HepG2 (cell line): ENCODE results near the gene RNF113A. TPM values are rescaled to one million over a fixed set of nuclear protein-coding genes. Genes with fewer than 3 reads are reported as not detected.

Experiments
- BHLHE40 ChIP-seq: IDR thresholded peaks from 2 replicates; pipeline ENCODE4 v1.6.1; 2011; ENCODE audit warnings: low read length, improper control_type of control experiment
- DDIT3 ChIP-seq: sonication (generic); formaldehyde crosslinking; IDR thresholded peaks from 2 replicates; pipeline ENCODE4 v1.4.0; 2020; ENCODE audit warnings: mild to moderate bottlenecking, missing genetic modification reagents
- EZH2 ChIP-seq: conservative IDR thresholded peaks from 2 replicates; pipeline ENCODE4 v1.6.1; 2012; ENCODE audit warnings: mild to moderate bottlenecking, low read depth, low read length, moderate library complexity
- HOMEZ ChIP-seq: IDR thresholded peaks from 2 replicates; pipeline ENCODE4 v1.6.1; 2016; ENCODE audit warnings: low read depth
- ISL2 ChIP-seq: sonication (generic); formaldehyde crosslinking; IDR thresholded peaks from 2 replicates; pipeline ENCODE4 v1.5.0; 2020; ENCODE audit warnings: missing genetic modification reagents
- NBN ChIP-seq: fragments of 450-650 bp; conservative IDR thresholded peaks from 2 replicates; pipeline ENCODE4 v1.6.1; 2017
- NFAT5 ChIP-seq: sonication (generic); formaldehyde crosslinking; IDR thresholded peaks from 2 replicates; pipeline ENCODE4 v1.4.0; 2020; ENCODE audit warnings: missing genetic modification reagents
- TEAD3 ChIP-seq: optimal IDR thresholded peaks from 2 replicates; pipeline ENCODE3; 2016; ENCODE audit warnings: borderline replicate concordance
- THAP9 ChIP-seq: sonication (generic); formaldehyde crosslinking; IDR thresholded peaks from 2 replicates; pipeline ENCODE4; 2020; ENCODE audit warnings: missing genetic modification reagents, mild to moderate bottlenecking, borderline replicate concordance
- ZBTB33 ChIP-seq: sonication (generic); formaldehyde crosslinking; IDR thresholded peaks from 2 replicates; pipeline ENCODE4 v1.4.0; 2020; ENCODE audit warnings: missing genetic modification reagents
- ZEB1 ChIP-seq: IDR thresholded peaks from 2 replicates; pipeline ENCODE4 v1.6.1; 2012; ENCODE audit warnings: mild to moderate bottlenecking, low read depth, inconsistent platforms; ENCODE audit not compliant: insufficient replicate concordance
- ZKSCAN8 ChIP-seq: IDR thresholded peaks from 2 replicates; pipeline ENCODE4 v1.6.1; 2016; ENCODE audit warnings: borderline replicate concordance, missing genetic modification reagents, missing compliant biosample characterization
- ZNF124 ChIP-seq: sonication (generic); formaldehyde crosslinking; IDR thresholded peaks from 2 replicates; pipeline ENCODE4 v1.4.0; 2020; ENCODE audit warnings: missing genetic modification reagents
- ZNF263 ChIP-seq: sonication (generic); formaldehyde crosslinking; IDR thresholded peaks from 2 replicates; pipeline ENCODE4 v1.4.0; 2020; ENCODE audit warnings: missing genetic modification reagents
- ZNF530 ChIP-seq: sonication (generic); formaldehyde crosslinking; IDR thresholded peaks from 2 replicates; pipeline ENCODE4 v1.5.0; 2020; ENCODE audit warnings: low read depth, mild to moderate bottlenecking, missing genetic modification reagents
- ZNF691 ChIP-seq: sonication (generic); formaldehyde crosslinking; IDR thresholded peaks from 2 replicates; pipeline ENCODE4 v1.4.0; 2020; ENCODE audit warnings: missing genetic modification reagents, low read depth, mild to moderate bottlenecking, borderline replicate concordance
- polyA plus RNA-seq, 8 experiments: library from polyadenylated mRNA; depleted of rRNA in 3 of 8; stranded (reverse) in 7 of 8; unstranded in 1 of 8; fragments of >200 nt; fragmentation: Illumina TruSeq in 4 of 8; extraction: Trizol in 4 of 8; gene quantifications; 2 replicates each; pipeline versions ENCODE4 v1.2.1 to v1.2.3, GENCODE V29; 2011 to 2016; ENCODE audit warnings: low read depth in 4 of 8, missing spikeins in 1 of 8, mixed read lengths in 1 of 8; ENCODE audit not compliant: insufficient read depth in 1 of 8
- total RNA-seq, 5 experiments: library from RNA; depleted of rRNA; stranded (reverse); fragments of >200 nt; fragmentation: Illumina TruSeq; extraction: Trizol; gene quantifications; 2 replicates each; pipeline ENCODE4 v1.2.3, GENCODE V29; 2016; ENCODE audit warnings: low read depth in 1 of 5

RNF113A gene
- total and polyA plus RNA-seq, 2 of the 13 experiments (the other 11 are each of a cell fraction or from before 2014, with no cell fraction given), result 14.0 to 15.4 TPM

GRCh38 chrX:119871599-119872395 is at the start of gene RNF113A, which contains the start of gene NDUFA1 (continued):
- TF ChIP-seq ZNF691, result no peak
- TF ChIP-seq NFAT5 (CRISPR knock-in tag), result no peak
- no peak for TF ChIP-seq EZH2
- peak; percentile 47; the same call in 1 of the 2 replicates for TF ChIP-seq ISL2
- no peak for TF ChIP-seq ZEB1
- TF ChIP-seq THAP9 (CRISPR knock-in tag), result peak; percentile 99
- TF ChIP-seq TEAD3 (CRISPR knock-in tag), result no peak
- no peak for TF ChIP-seq BHLHE40
- TF ChIP-seq ZKSCAN8 (CRISPR knock-in tag), result 0 out of 2 replicates have a peak, but pooled peaks have one; percentile 36
- peak; percentile 60; the same call in 1 of the 2 replicates for TF ChIP-seq ZNF263 (CRISPR knock-in tag)
- no peak for TF ChIP-seq ZNF124 (CRISPR knock-in tag)
- no peak for TF ChIP-seq DDIT3
- TF ChIP-seq NBN, result no peak
- no peak for TF ChIP-seq HOMEZ (CRISPR knock-in tag)
- no peak for TF ChIP-seq ZNF530
- no peak for TF ChIP-seq ZBTB33 (CRISPR knock-in tag)
